GM18909 (cell line): ENCODE results near the gene SKOR1.

Experiments used
- ATAC-seq: cut with Tn5 transposase; IDR thresholded peaks from one replicate; pipeline ENCODE4 v1.9.1; 2021; ENCODE audit warnings: mild to moderate bottlenecking; ENCODE audit not compliant: unreplicated experiment, poor library complexity

SKOR1 gene

DNA sequence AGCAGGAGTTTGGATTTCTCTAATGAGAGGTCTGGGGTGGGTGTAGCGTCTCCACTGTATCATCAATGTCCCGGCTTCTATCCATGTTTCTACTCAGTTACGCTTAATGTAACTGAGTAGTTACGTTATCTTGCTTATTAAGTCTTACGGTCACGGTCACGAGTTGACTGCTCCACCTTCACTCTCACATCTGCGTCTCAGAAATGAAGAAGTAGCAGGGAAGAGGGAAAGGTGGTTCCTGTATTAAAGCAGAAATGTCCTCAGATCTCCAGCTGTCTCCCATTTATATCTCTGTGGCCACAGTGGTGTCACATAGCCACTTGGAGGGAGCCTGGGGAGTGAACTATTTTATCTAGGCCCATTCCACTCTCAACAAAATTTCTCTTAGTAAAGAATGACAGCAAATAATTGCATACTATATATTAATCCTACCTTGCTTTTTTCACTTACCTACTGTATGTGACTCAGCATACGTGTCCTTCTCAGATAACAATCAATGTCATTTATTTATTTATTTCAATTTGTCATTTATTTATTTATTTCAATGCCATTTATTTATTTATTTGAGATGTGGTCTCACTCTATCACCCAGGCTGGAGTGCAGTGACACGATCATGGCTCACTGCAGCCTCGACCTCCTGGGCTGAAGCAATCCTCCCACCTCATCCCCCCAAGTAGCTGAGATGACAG, 54.3 kb downstream of the SKOR1 start:
- ATAC-seq: no peak

DNA sequence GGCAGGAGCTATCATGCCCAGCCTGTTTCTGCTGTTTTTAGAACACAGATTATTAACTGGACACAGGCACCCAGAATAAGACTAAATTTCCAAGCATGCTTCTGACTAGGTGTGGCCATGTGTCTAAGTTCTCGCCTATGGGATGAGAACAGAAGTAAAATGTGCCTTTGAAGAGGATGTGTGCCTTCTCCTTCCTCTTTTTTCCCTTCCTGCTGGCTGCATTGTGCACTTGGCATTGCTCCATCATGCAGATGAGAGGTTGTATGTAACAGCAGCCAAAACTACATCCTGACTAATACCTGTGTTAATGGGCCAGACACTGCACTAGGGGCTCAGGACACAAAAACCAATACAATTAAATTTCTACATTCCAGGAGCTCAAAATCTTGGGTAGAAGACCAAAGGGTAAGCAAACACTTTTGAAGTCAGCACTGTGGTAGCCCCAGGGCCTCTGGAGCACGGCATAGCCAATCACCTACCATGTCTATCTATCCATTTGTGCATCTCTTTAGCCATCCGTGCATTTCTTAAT, 55.4 kb downstream of the SKOR1 start:
- no peak for ATAC-seq

DNA sequence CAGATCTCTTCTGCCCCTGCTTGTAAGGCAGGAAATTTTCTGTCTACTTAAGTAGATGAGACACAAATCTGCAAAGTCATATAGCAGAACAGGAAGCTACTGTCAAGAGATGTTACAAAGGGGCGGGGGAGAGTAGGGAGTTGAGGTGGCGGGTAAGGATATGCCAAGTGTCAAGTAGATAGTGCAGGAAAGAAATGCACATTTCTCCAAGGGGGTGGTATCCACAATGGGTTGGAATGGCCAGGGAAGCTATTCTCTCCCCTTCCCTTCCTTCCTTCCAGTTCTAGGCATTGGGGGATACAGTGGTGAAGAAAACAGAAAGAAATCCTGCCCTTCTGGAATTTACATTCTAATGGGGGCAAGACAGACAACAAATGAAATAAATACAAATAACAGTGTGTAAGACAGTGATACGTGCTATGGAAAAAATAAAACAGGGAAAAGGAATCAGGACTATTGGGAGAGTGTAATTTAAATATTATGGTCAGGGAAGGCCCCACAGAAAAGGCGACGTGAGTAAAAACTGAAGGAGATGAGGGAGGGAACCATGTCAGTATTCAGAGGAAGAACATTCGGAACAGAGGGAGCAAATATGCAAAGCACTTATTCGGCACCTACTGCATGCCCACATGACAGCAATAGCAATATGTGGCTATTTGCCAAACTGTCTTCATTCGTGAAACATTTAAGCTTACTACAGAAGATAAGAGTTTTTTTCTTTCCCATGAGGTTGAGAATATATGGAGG, 57.4 kb downstream of the SKOR1 start:
- ATAC-seq: no peak

DNA sequence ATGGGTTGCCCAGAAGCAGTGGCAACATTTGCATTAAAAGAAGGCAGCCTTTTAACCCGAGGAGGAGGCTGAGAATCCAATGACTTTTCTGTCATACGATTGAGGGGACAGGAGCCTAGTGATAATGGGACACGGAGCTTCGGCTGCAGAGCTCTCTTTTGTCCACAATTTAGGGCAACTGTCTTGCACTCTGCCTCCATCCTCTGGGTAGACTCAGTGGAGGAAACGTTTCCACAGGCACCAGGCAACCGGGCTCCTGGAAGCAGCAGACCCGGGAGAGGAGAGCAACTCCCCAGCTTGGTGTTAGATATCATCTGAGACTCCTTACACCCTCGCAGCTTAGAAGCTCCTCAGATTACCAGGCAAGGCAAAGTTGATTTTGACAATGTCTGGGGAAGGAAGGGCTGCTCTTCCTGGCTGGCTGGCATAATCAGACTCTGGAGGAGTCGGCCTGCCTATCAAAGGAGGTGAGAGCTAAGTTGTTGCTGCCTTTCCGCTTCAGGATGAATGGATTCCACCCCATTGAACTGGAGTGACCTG, 58.0 kb downstream of the SKOR1 start:
- no peak for ATAC-seq

DNA sequence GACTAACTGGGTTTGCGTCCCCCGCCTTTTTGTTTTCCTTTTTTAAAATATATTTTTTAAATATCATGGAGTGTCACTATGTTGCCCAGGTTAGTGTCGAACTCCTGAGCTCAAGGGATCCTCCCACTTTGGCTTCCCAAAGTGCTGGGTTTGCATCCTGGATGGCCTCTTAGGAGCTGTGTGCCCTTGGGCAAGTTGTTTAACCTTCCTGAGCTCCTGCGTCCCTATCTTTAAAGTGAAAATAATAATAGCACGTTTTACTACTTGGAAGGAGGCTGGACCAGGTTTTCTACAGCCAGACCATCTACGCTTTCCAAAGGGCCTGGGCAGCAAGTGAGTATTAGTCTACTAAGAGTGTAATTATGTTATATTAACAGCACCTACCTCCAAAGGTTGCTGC, 58.7 kb downstream of the SKOR1 start:
- ATAC-seq: no peak
